ENCODE data around the gene A4GNT. TPM values are rescaled to one million over a fixed set of nuclear protein-coding genes. Genes with fewer than 3 reads are reported as not detected.

Gene A4GNT
- total and polyA plus RNA-seq, 8 donors, result 0.21 to 0.53 (median 0.39) TPM; not detected in 2

DNA sequence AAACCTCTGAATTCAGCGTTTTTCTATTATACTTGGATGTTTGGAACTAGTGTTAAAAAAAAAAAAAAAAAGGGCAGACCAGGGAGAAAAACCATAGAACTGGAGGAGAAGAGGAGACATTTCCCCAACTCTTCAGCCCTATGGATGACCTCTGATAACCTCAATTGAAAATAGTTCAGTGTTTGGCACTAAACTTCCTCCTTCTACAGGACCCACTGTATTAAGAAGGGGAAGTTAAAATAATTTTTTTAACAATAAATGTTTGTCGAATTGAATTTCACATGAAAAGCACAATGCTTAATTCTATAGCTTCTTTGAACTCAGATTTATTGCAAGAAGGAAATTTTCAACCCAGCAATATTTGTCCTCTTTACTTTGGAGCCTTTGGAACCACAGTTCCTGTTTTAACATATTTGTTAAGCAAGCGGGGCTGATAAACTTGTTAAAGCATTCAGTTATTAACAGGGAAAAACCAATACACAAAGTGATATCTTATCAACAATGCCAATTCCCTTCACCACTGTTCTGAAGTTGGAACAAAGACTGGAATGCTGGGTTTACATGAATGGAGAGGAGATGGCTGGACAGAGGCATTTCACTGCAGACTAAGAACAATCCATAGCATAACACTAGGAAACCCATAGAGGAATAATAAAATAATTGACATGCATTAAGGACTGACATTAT, 3.1 kb upstream of the A4GNT start:
- H3K4me1 ChIP-seq, result peaks cover 0 to 43% of the 10 kb centered on the region in 2 donors
- ATAC-seq, result peak; percentile 57
- no peak overlapping the region for H3K4me3 ChIP-seq
- no peaks in the 10 kb centered on the region for H3K27me3 ChIP-seq
- H3K27ac ChIP-seq, result peak overlapping the region in 1 of 2 donors; percentile 86
- TF ChIP-seq, protein P1, sequence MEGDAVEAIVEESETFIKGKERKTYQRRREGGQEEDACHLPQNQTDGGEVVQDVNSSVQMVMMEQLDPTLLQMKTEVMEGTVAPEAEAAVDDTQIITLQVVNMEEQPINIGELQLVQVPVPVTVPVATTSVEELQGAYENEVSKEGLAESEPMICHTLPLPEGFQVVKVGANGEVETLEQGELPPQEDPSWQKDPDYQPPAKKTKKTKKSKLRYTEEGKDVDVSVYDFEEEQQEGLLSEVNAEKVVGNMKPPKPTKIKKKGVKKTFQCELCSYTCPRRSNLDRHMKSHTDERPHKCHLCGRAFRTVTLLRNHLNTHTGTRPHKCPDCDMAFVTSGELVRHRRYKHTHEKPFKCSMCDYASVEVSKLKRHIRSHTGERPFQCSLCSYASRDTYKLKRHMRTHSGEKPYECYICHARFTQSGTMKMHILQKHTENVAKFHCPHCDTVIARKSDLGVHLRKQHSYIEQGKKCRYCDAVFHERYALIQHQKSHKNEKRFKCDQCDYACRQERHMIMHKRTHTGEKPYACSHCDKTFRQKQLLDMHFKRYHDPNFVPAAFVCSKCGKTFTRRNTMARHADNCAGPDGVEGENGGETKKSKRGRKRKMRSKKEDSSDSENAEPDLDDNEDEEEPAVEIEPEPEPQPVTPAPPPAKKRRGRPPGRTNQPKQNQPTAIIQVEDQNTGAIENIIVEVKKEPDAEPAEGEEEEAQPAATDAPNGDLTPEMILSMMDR (IDR thresholded peaks at IDR 0.05), result no peak
- intact Hi-C loops (cut with DNase I), result no loop called here
- no peaks in the 10 kb centered on the region for H3K36me3 ChIP-seq
- H3K9me3 ChIP-seq, result no peaks in the 10 kb centered on the region
- no peak for DNase-seq

DNA sequence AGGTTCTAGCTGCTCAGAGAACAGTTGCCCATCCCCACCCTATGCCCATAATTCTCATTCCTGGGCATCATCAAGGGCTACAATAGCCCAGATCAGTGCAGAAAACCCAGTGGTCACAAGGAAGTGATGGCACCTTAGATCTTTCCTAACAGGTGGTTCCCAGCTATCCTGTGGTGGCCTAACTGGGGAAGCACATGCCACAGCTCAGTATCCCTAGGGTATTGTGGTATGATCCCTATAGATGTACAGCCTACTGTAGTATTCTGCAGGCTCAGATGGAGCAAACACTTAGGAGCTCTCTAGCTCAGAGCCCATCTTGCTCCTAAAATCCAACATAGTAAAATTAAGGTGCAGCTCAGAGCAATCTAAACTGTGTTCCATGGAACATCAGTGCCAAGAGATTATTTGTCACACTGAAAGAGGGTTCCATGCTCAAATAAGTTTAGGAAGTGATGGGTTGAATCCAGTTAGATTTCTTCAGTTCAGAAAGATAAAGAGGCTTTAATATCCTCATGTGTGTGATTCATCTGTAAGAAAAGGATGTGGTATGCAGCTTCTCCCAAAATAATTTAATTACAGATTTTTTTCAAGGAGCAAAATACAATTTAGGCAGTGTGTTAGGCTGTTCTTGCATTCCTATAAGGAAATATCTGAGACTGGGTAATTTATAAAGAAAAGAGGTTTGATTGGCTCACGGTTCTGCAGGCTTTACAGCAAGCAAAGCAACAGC, 4.4 kb downstream of the A4GNT start:
- no peak overlapping the region for H3K4me3 ChIP-seq
- intact Hi-C loops (cut with DNase I), result no loop called here
- H3K27me3 ChIP-seq, result no peaks in the 10 kb centered on the region
- H3K4me1 ChIP-seq, result peaks cover 0 to 16% of the 10 kb centered on the region in 2 donors
- H3K36me3 ChIP-seq, result no peaks in the 10 kb centered on the region
- no peaks in the 10 kb centered on the region for H3K9me3 ChIP-seq
- ATAC-seq (no peak), DNase-seq (no peak)
- no peak overlapping the region for H3K27ac ChIP-seq
- TF ChIP-seq, protein P1 (IDR thresholded peaks at IDR 0.05), result no peak

- Histone ChIP-seq H3K27ac (peak overlapping the region; percentile 57 to 70), H3K9me3 (no peaks in the 10 kb centered on the region), H3K4me1 (peaks cover 0 to 16% of the 10 kb centered on the region in 2 donors), H3K36me3 (no peaks in the 10 kb centered on the region), H3K4me3 (no peak overlapping the region), H3K27me3 (no peaks in the 10 kb centered on the region)
- DNase-seq, result peak in 1 of 4 donors; percentile 42
- ATAC-seq, result peak; percentile 82
- intact Hi-C loops (cut with DNase I), result no loop called here
- TF ChIP-seq, protein P1 (IDR thresholded peaks at IDR 0.05), result no peak
Observed at GRCh38 chr3:138125548-138126221, 6.5 kb downstream of the A4GNT start.

GRCh38 chr3:138124706-138125355, 7.4 kb downstream of the A4GNT start:
- DNase-seq, result no peak
- Histone ChIP-seq H3K27me3 (no peaks in the 10 kb centered on the region), H3K27ac (peak overlapping the region; percentile 57 to 70), H3K9me3 (no peaks in the 10 kb centered on the region), H3K4me3 (no peak overlapping the region), H3K4me1 (peaks cover 0 to 16% of the 10 kb centered on the region in 2 donors), H3K36me3 (no peaks in the 10 kb centered on the region)
- ATAC-seq, result peak; percentile 63
- intact Hi-C loops (cut with DNase I), result no loop called here
- TF ChIP-seq, protein P1 (IDR thresholded peaks at IDR 0.05), result no peak

All from left lung (tissue), 10 donors.